ENCODE data around the gene TFG. TPM values are rescaled to one million over a fixed set of nuclear protein-coding genes. Genes with fewer than 3 reads are reported as not detected.

TFG gene
- total and polyA plus RNA-seq, 2 of the 4 experiments (the other 2 are of a cell fraction): 47.7 to 165 TPM

- no peak overlapping the region for H2AFZ ChIP-seq (replicated peaks; ENCODE audit: low read length, poor library complexity)
These were observed 7.0 kb upstream of the TFG start for GRCh38 chr3:100702082-100702979.

More at GRCh38 chr3:100702082-100702979, 7.0 kb upstream of the TFG start:
- Histone ChIP-seq H4K91ac (ENCODE audit: insufficient read depth, low read depth, low read length) (no peak overlapping the region), H3K9me1 (ENCODE audit: insufficient read depth, low read length) (no peaks in the 10 kb centered on the region), H2AK5ac (ENCODE audit: low read depth, low read length) (no peak overlapping the region), H2BK15ac (ENCODE audit: low read depth, low read length) (no peak overlapping the region), H4K20me1 (ENCODE audit: insufficient read depth, low read length) (no peaks in the 10 kb centered on the region), H3K27me3 (ENCODE audit: control insufficient read depth, insufficient read depth, low read length) (peaks cover 13% of the 10 kb centered on the region), H3K18ac (ENCODE audit: low read depth, low read length) (no peak overlapping the region), H3K23ac (ENCODE audit: low read depth, low read length) (no peak overlapping the region), H3K56ac (ENCODE audit: extremely low read depth, insufficient read depth, low read length) (no peak overlapping the region), H3K4me1 (ENCODE audit: control insufficient read depth, insufficient read depth, low read length) (no peaks in the 10 kb centered on the region; the same call in 1 of the 2 replicates), H2BK20ac (ENCODE audit: low read depth, low read length) (no peak overlapping the region), H3K4ac (ENCODE audit: low read depth, low read length) (no peak overlapping the region), H3K4me3 (ENCODE audit: insufficient read depth, low read depth, low read length) (no peak overlapping the region), H3K9ac (ENCODE audit: low read depth, low read length) (no peak overlapping the region), H3K27ac (ENCODE audit: insufficient read depth, low read length) (no peak overlapping the region), H4K8ac (ENCODE audit: low read depth in 2 of 2, low read length in 2 of 2) (no peak overlapping the region), H2BK120ac (ENCODE audit: low read depth, low read length) (no peak overlapping the region), H4K5ac (ENCODE audit: low read depth, low read length) (no peak overlapping the region), H3K14ac (replicated peaks; ENCODE audit: low read depth, low read length) (no peak overlapping the region), H3K9me3 (ENCODE audit: control insufficient read depth, insufficient read depth, low read length) (no peaks in the 10 kb centered on the region), H2BK5ac (ENCODE audit: low read depth, low read length, poor library complexity, severe bottlenecking) (no peak overlapping the region), H3K4me2 (ENCODE audit: low read depth, low read length) (no peak overlapping the region), H2AK9ac (replicated peaks; ENCODE audit: low read depth, low read length, poor library complexity) (no peak overlapping the region), H3K36me3 (ENCODE audit: control insufficient read depth, insufficient read depth, low read length) (no peaks in the 10 kb centered on the region), H3K79me1 (ENCODE audit: low read depth in 1 of 2, low read length in 2 of 2) (no peaks in the 10 kb centered on the region)
- no CpG with 5 or more reads among the region's 4 CpGs for WGBS, 2 experiments (ENCODE audit: extremely low coverage in 2 of 2, insufficient read length in 1 of 2)
- DNase-seq (no peak), ATAC-seq (ENCODE audit: low read depth) (no peak)
- TF ChIP-seq MAFK (IDR thresholded peaks at IDR 0.05; ENCODE audit: low read depth, low read length) (peak; percentile 59), NFE2L2 (IDR thresholded peaks at IDR 0.05; ENCODE audit: low read depth, low read length) (peak; percentile 91), CEBPB (IDR thresholded peaks at IDR 0.05; ENCODE audit: low read depth, low read length) (0 out of 2 replicates have a peak, but pooled peaks have one; percentile 3), CTCF (conservative IDR thresholded peaks at IDR 0.05; ENCODE audit: low read depth, low read length) (no peak)
- in situ Hi-C loops (cut with MboI; ENCODE audit: low sequenced_read_pairs): no loop called here
- ChIA-PET POLR2A (ENCODE audit: unreplicated experiment) (no interaction called here), CTCF (no interaction called here)
- intact Hi-C loops (cut with micrococcal nuclease): no loop called here
- dilution Hi-C loops (cut with HindIII; ENCODE audit: low sequenced_read_pairs, unreplicated experiment): no loop called here
- BruUV-seq (replicated peaks): no TSS peak

All from IMR-90 (cell line).